ENCODE data around the gene RBM44. TPM values are rescaled to one million over a fixed set of nuclear protein-coding genes. Genes with fewer than 3 reads are reported as not detected.

The RBM44 gene
- polyA plus RNA-seq, 1 donor from 2014 or later, result 0.11 TPM

- Mint-ChIP-seq H3K4me3 (no peak overlapping the region), H3K27me3 (peaks cover 5% of the 10 kb centered on the region), H3K9me3 (peaks cover 0 to 5% (median 0%) of the 10 kb centered on the region in 3 donors), H3K4me1 (peaks cover 0 to 2% (median 0%) of the 10 kb centered on the region in 3 donors), H3K36me3 (no peaks in the 10 kb centered on the region), H3K27ac (no peak overlapping the region)
Observed at GRCh38 chr2:237877576-237878307, 79.2 kb downstream of the RBM44 start.

GRCh38 chr2:237878321-237879057, 79.9 kb downstream of the RBM44 start:
- no peak overlapping the region for H3K27ac Mint-ChIP-seq
- peaks cover 0 to 2% (median 0%) of the 10 kb centered on the region in 3 donors for H3K4me1 Mint-ChIP-seq
- H3K27me3 Mint-ChIP-seq, result peaks cover 5% of the 10 kb centered on the region
- H3K36me3 Mint-ChIP-seq, result no peaks in the 10 kb centered on the region
- no peak overlapping the region for H3K4me3 Mint-ChIP-seq
- H3K9me3 Mint-ChIP-seq, result peaks cover 0 to 5% (median 0%) of the 10 kb centered on the region in 3 donors

- Mint-ChIP-seq H3K27me3 (peaks cover 5% of the 10 kb centered on the region), H3K9me3 (peaks cover 0 to 5% (median 0%) of the 10 kb centered on the region in 3 donors), H3K4me1 (peaks cover 0 to 2% (median 0%) of the 10 kb centered on the region in 3 donors), H3K36me3 (no peaks in the 10 kb centered on the region), H3K27ac (no peak overlapping the region), H3K4me3 (no peak overlapping the region)
Observed at GRCh38 chr2:237879058-237879430, 80.5 kb downstream of the RBM44 start.

- H3K9me3 Mint-ChIP-seq, result peaks cover 0 to 5% (median 0%) of the 10 kb centered on the region in 3 donors
- no peaks in the 10 kb centered on the region for H3K36me3 Mint-ChIP-seq
- no peak overlapping the region for H3K4me3 Mint-ChIP-seq
- no peak overlapping the region for H3K27ac Mint-ChIP-seq
- H3K4me1 Mint-ChIP-seq, result peaks cover 0 to 2% (median 0%) of the 10 kb centered on the region in 3 donors
- H3K27me3 Mint-ChIP-seq, result peaks cover 5% of the 10 kb centered on the region
Observed at GRCh38 chr2:237879991-237880560, 81.5 kb downstream of the RBM44 start.

GRCh38 chr2:237882510-237883481, 84.2 kb downstream of the RBM44 start:
- Mint-ChIP-seq H3K27me3 (no peaks in the 10 kb centered on the region), H3K4me1 (peaks cover 0 to 2% (median 0%) of the 10 kb centered on the region in 3 donors), H3K9me3 (peaks cover 0 to 5% (median 0%) of the 10 kb centered on the region in 3 donors), H3K27ac (no peak overlapping the region), H3K36me3 (peaks cover 1% of the 10 kb centered on the region), H3K4me3 (no peak overlapping the region)

- Mint-ChIP-seq H3K27ac (no peak overlapping the region), H3K9me3 (peaks cover 0 to 5% (median 0%) of the 10 kb centered on the region in 3 donors), H3K36me3 (peaks cover 1% of the 10 kb centered on the region), H3K4me3 (no peak overlapping the region), H3K4me1 (peaks cover 0 to 2% (median under 1%) of the 10 kb centered on the region in 3 donors), H3K27me3 (no peaks in the 10 kb centered on the region)
Observed at GRCh38 chr2:237883951-237884446, 85.4 kb downstream of the RBM44 start.

GRCh38 chr2:237884681-237885080, 86.1 kb downstream of the RBM44 start:
- peaks cover 0 to 5% (median 0%) of the 10 kb centered on the region in 3 donors for H3K9me3 Mint-ChIP-seq

GRCh38 chr2:237885111-237885930, 86.7 kb downstream of the RBM44 start:
- Mint-ChIP-seq H3K4me3 (no peak overlapping the region), H3K27me3 (no peaks in the 10 kb centered on the region), H3K9me3 (peaks cover 0 to 5% (median 0%) of the 10 kb centered on the region in 3 donors), H3K4me1 (peaks cover 0 to 1% (median 0%) of the 10 kb centered on the region in 3 donors), H3K36me3 (peaks cover 1% of the 10 kb centered on the region), H3K27ac (no peak overlapping the region)

More at GRCh38 chr2:237884681-237885080, 86.1 kb downstream of the RBM44 start:
- peaks cover 1% of the 10 kb centered on the region for H3K36me3 Mint-ChIP-seq
- H3K27ac Mint-ChIP-seq, result no peak overlapping the region
- H3K27me3 Mint-ChIP-seq, result no peaks in the 10 kb centered on the region
- no peak overlapping the region for H3K4me3 Mint-ChIP-seq
- H3K4me1 Mint-ChIP-seq, result peaks cover 0 to 1% (median 0%) of the 10 kb centered on the region in 3 donors

GRCh38 chr2:237885931-237886684, 87.5 kb downstream of the RBM44 start:
- H3K9me3 Mint-ChIP-seq, result peaks cover 0 to 2% (median 0%) of the 10 kb centered on the region in 3 donors
- peak overlapping the region in 1 of 3 donors; percentile 50 for H3K27ac Mint-ChIP-seq
- peaks cover 0 to 6% (median 4%) of the 10 kb centered on the region in 3 donors for H3K4me1 Mint-ChIP-seq
- H3K36me3 Mint-ChIP-seq, result peaks cover 1% of the 10 kb centered on the region
- H3K27me3 Mint-ChIP-seq, result no peaks in the 10 kb centered on the region
- H3K4me3 Mint-ChIP-seq, result no peak overlapping the region

GRCh38 chr2:237886685-237887481, 88.3 kb downstream of the RBM44 start:
- Mint-ChIP-seq H3K4me3 (no peak overlapping the region), H3K9me3 (no peaks in the 10 kb centered on the region), H3K4me1 (peaks cover 0 to 6% (median 4%) of the 10 kb centered on the region in 3 donors), H3K27me3 (no peaks in the 10 kb centered on the region), H3K36me3 (peaks cover 1% of the 10 kb centered on the region), H3K27ac (peak overlapping the region in 1 of 3 donors; percentile 50)

GRCh38 chr2:237888389-237888788, 89.8 kb downstream of the RBM44 start:
- peaks cover 0 to 12% (median 10%) of the 10 kb centered on the region in 3 donors for H3K4me1 Mint-ChIP-seq
- no peak overlapping the region for H3K4me3 Mint-ChIP-seq
- H3K36me3 Mint-ChIP-seq, result peaks cover 1% of the 10 kb centered on the region
- no peaks in the 10 kb centered on the region for H3K9me3 Mint-ChIP-seq
- H3K27me3 Mint-ChIP-seq, result no peaks in the 10 kb centered on the region
- H3K27ac Mint-ChIP-seq, result no peak overlapping the region

- Mint-ChIP-seq H3K9me3 (no peaks in the 10 kb centered on the region), H3K27me3 (no peaks in the 10 kb centered on the region), H3K27ac (no peak overlapping the region), H3K4me1 (peaks cover 0 to 13% (median 10%) of the 10 kb centered on the region in 3 donors), H3K36me3 (peaks cover 1% of the 10 kb centered on the region), H3K4me3 (no peak overlapping the region)
Observed at GRCh38 chr2:237889016-237889415, 90.4 kb downstream of the RBM44 start.

Measured in IgD-negative memory B cell (primary cell).